Tibial nerve (tissue), 4 donors: Measurements from ENCODE around the gene OR51M1. TPM values are rescaled to one million over a fixed set of nuclear protein-coding genes. Genes with fewer than 3 reads are reported as not detected.

Experiments
- DNase-seq, 2 donors: peaks; one replicate each; pipeline ENCODE4 v3.0.0-alpha.2; 2019; ENCODE audit warnings: low spot score in 2 of 2
- H3K27ac ChIP-seq, 4 donors: fragments of 200-600 bp; sonication (generic) in 3 of 4; one replicate each; pipeline ENCODE4 v1.5.1; 2017 to 2019; ENCODE audit warnings: mild to moderate bottlenecking in 1 of 4
- H3K27me3 ChIP-seq, 2 donors: fragments of 200-600 bp; sonication (generic) in 1 of 2; one replicate each; pipeline versions ENCODE4 v1.5.1 to v1.6.0; 2017 to 2019
- H3K36me3 ChIP-seq, 3 donors: fragments of 200-600 bp; sonication (generic); one replicate each; pipeline ENCODE4 v1.5.1; 2018 to 2019
- H3K4me1 ChIP-seq, 4 donors: fragments of 200-600 bp; sonication (generic) in 3 of 4; one replicate each; pipeline ENCODE4 v1.5.1; 2017 to 2019
- H3K4me3 ChIP-seq, 4 donors: fragments of 200-600 bp; sonication (generic) in 3 of 4; one replicate each; pipeline ENCODE4 v1.5.1; 2017 to 2019; ENCODE audit warnings: mild to moderate bottlenecking in 1 of 4, moderate library complexity in 1 of 4
- H3K9me3 ChIP-seq, 4 donors: fragments of 200-600 bp; sonication (generic) in 3 of 4; one replicate each; pipeline ENCODE4 v1.5.1; 2017 to 2019
- EP300 ChIP-seq, 2 donors: sonication (generic); formaldehyde crosslinking; IDR thresholded peaks; one replicate each; pipeline ENCODE4 v1.6.1; 2017; ENCODE audit warnings: antibody characterized with exemption in 2 of 2, mild to moderate bottlenecking in 1 of 2
- POLR2A ChIP-seq, 2 donors: fragments of 450-650 bp; IDR thresholded peaks; one replicate each; pipeline ENCODE4 v1.6.1; 2017; ENCODE audit warnings: antibody characterized with exemption in 2 of 2, mild to moderate bottlenecking in 2 of 2, moderate library complexity in 2 of 2
- WGBS, 2 donors: methylation state at CpG; one replicate each; pipeline ENCODE4 v1.1.5; 2018; 5-methylcytosine and 5-hydroxymethylcytosine counted together
- total RNA-seq, 4 donors: library from RNA; depleted of rRNA; stranded (reverse); fragments of >200 nt; gene quantifications; one replicate each; pipeline ENCODE4 v1.1.0, GENCODE V29; 2016
- TF ChIP-seq, protein P1 (sequence below), 5 experiments: fragments of 200-600 bp in 3 of 5; fragments of 450-650 bp in 2 of 5; sonication (generic) in 3 of 5; IDR thresholded peaks; one replicate each; pipeline ENCODE4 v1.5.1; 2016 to 2019; ENCODE audit warnings: antibody characterized with exemption in 5 of 5, mild to moderate bottlenecking in 3 of 5, moderate library complexity in 2 of 5

Gene OR51M1
- total RNA-seq, 4 donors from 2014 or later: not detected

DNA sequence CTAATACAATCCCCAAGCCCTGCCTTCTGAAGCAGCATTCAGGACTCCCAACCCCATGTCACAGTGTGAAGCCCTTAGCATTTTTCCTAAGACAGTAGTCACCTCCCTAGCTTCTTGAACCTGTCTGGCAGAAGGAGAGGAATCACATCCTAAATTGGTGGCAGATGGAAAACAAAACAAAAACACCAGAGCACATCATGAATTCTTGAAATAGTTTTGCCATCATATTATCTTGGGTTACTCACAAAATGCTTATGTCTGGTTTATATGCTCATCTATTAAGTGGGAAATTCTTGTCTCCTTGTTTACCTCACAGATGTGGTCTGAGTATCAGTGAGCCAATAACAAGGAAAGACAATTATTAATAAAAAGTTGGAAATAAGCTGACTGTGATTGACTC, 15.3 kb downstream of the OR51M1 start:
- Histone ChIP-seq H3K27me3 (no peaks in the 10 kb centered on the region), H3K4me3 (no peak overlapping the region), H3K36me3 (no peaks in the 10 kb centered on the region), H3K27ac (no peak overlapping the region), H3K4me1 (no peaks in the 10 kb centered on the region), H3K9me3 (no peaks in the 10 kb centered on the region)
- DNase-seq: no peak
- TF ChIP-seq POLR2A (IDR thresholded peaks at IDR 0.05) (no peak), EP300 (IDR thresholded peaks at IDR 0.05) (no peak)
- TF ChIP-seq, protein P1, sequence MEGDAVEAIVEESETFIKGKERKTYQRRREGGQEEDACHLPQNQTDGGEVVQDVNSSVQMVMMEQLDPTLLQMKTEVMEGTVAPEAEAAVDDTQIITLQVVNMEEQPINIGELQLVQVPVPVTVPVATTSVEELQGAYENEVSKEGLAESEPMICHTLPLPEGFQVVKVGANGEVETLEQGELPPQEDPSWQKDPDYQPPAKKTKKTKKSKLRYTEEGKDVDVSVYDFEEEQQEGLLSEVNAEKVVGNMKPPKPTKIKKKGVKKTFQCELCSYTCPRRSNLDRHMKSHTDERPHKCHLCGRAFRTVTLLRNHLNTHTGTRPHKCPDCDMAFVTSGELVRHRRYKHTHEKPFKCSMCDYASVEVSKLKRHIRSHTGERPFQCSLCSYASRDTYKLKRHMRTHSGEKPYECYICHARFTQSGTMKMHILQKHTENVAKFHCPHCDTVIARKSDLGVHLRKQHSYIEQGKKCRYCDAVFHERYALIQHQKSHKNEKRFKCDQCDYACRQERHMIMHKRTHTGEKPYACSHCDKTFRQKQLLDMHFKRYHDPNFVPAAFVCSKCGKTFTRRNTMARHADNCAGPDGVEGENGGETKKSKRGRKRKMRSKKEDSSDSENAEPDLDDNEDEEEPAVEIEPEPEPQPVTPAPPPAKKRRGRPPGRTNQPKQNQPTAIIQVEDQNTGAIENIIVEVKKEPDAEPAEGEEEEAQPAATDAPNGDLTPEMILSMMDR (IDR thresholded peaks at IDR 0.05): no peak

DNA sequence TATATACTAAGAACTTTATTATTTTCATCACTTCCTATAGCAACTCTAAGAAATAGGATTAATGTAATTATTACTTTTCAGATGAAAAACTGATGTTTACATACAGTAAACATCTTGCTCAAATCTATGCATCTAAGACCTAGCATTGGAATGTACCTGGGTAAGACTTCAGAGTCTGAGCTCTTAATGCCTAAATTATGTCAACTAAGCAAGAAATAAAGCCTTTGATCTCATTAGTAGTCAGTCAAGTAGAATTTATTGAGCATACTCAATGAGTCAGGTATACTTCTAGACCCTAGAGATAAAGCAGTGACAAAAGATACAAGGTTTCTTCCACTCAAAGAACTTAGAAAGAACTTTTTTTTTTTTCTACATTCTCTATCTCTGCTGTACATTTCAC, 21.6 kb downstream of the OR51M1 start:
- Histone ChIP-seq H3K4me3 (no peak overlapping the region), H3K4me1 (no peaks in the 10 kb centered on the region), H3K27ac (no peak overlapping the region), H3K36me3 (no peaks in the 10 kb centered on the region), H3K27me3 (no peaks in the 10 kb centered on the region), H3K9me3 (no peaks in the 10 kb centered on the region)
- TF ChIP-seq, protein P1 (IDR thresholded peaks at IDR 0.05): no peak
- TF ChIP-seq EP300 (IDR thresholded peaks at IDR 0.05): no peak
- no peak for TF ChIP-seq POLR2A (IDR thresholded peaks at IDR 0.05)
- no peak for DNase-seq

DNA sequence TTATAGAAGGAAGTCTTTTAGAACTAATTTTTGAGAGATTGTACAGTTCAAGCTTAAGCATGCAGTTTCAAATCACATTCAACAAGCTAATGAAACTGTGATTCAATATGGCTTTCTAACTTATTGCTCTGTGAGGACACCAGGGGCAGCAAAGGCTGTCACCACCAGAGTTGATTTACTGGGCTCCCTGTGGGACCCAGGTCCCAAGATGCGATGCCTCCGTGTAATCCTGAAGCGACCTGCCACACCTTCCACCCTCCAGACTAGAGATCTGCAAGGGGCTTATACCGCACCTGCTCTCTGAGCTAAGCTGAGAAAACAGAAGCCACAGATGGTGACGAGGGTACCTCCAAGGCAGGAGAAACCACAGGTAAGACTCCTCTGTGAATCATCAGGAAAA, 37.4 kb downstream of the OR51M1 start:
- no peak overlapping the region for H3K4me3 ChIP-seq
- no peak overlapping the region for H3K27ac ChIP-seq
- WGBS, 2 donors: 64 to 73% methylated on average over 5 of the region's 5 CpGs
- no peaks in the 10 kb centered on the region for H3K9me3 ChIP-seq
- TF ChIP-seq EP300 (IDR thresholded peaks at IDR 0.05): no peak
- TF ChIP-seq POLR2A (IDR thresholded peaks at IDR 0.05): no peak
- TF ChIP-seq, protein P1 (IDR thresholded peaks at IDR 0.05): no peak
- no peaks in the 10 kb centered on the region for H3K27me3 ChIP-seq
- H3K4me1 ChIP-seq: no peaks in the 10 kb centered on the region
- no peak for DNase-seq
- no peaks in the 10 kb centered on the region for H3K36me3 ChIP-seq

DNA sequence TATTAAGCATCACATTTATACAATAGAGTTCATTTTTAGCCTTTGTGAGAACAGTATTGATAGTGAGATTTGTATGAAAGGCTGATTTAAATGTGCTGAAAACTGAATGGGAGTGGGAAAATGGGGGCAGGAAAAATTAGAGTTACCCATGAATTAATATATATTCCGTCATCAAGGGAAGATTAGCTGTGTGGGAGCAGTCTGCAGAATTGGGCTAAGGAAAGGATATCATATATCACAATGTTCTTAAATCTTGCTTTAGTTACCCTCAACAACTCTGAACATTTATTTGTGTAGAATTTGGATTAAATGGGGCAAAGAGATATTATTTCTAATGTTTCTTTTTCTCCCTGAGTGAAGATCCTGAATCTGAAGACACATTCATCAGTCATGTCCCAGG, 38.2 kb downstream of the OR51M1 start, which contains the start of gene OR51Q1:
Gene OR51Q1, plus strand, starts transcription at position 301 of the 400 bp plus-strand sequence. Its CDS starts 90 bp downstream, at position 391.
- 73 to 91% methylated on average over 1 of the region's 1 CpG for WGBS, 2 donors
- no peak for TF ChIP-seq POLR2A (IDR thresholded peaks at IDR 0.05)
- no peak for TF ChIP-seq EP300 (IDR thresholded peaks at IDR 0.05)
- TF ChIP-seq, protein P1 (IDR thresholded peaks at IDR 0.05): no peak
- H3K4me3 ChIP-seq: no peak within 1 kb of the TSS

DNA sequence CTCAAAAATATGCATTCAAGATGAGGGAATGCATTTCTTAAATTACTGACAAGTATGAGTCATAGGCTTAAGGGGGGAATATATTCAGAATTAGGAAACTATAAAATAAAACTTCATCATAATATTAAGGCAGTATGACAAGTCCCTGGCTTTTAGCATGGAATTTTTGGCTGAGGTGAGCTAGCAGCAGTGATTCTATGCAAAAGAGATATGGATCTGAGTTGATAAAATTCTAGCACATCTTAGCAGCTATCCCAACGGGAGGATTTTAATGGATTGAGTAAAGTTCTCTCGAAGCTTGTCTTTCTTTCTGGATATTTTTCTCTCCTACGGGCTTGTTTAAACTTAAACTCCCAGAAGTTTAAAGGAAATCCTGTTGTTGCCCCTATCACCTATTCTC, 39.5 kb downstream of the OR51M1 start:
- Histone ChIP-seq H3K36me3 (no peaks in the 10 kb centered on the region), H3K27me3 (no peaks in the 10 kb centered on the region), H3K9me3 (no peaks in the 10 kb centered on the region), H3K4me1 (no peaks in the 10 kb centered on the region), H3K4me3 (no peak overlapping the region), H3K27ac (no peak overlapping the region)
- DNase-seq: no peak
- WGBS, 2 donors: 69 to 81% methylated on average over 3 of the region's 3 CpGs
- TF ChIP-seq POLR2A (IDR thresholded peaks at IDR 0.05) (no peak), EP300 (IDR thresholded peaks at IDR 0.05) (no peak)
- TF ChIP-seq, protein P1 (IDR thresholded peaks at IDR 0.05): no peak

More for the DNA sequence above, 38.2 kb downstream of the OR51M1 start, which contains the start of gene OR51Q1:
- Histone ChIP-seq H3K27me3 (no peaks in the 10 kb centered on the region), H3K36me3 (no peaks in the 10 kb centered on the region), H3K27ac (no peak within 1 kb of the TSS), H3K4me1 (no peaks in the 10 kb centered on the region), H3K9me3 (no peaks in the 10 kb centered on the region)
- DNase-seq: no peak
